HUES64 (cell line): Measurements from ENCODE around the gene MRPL33. TPM values are rescaled to one million over a fixed set of nuclear protein-coding genes. Genes with fewer than 3 reads are reported as not detected.
A peak's percentile ranks its signal among the peaks of the same experiment; 100 is the strongest.

ENCODE experiments used
- H3K27ac ChIP-seq: 2 replicates; pipeline ENCODE4 v1.7.0; 2013; ENCODE audit warnings: low read depth, low read length, inconsistent platforms
- H3K27me3 ChIP-seq: 2 replicates; pipeline ENCODE4 v1.6.1; 2013; ENCODE audit warnings: mild to moderate bottlenecking, low read length; ENCODE audit not compliant: insufficient read depth
- H3K36me3 ChIP-seq: 2 replicates; pipeline ENCODE4 v1.6.1; 2013; ENCODE audit warnings: mild to moderate bottlenecking, low read length; ENCODE audit not compliant: insufficient read depth
- H3K4me1 ChIP-seq: 2 replicates; pipeline ENCODE4 v1.6.1; 2013; ENCODE audit warnings: mild to moderate bottlenecking, low read length, moderate library complexity; ENCODE audit not compliant: insufficient read depth
- H3K4me3 ChIP-seq: 2 replicates; pipeline ENCODE4 v1.5.1; 2013; ENCODE audit warnings: mild to moderate bottlenecking, low read length, moderate library complexity
- H3K9ac ChIP-seq: 2 replicates; pipeline ENCODE4 v1.6.1; 2013; ENCODE audit warnings: mild to moderate bottlenecking, low read depth, low read length
- H3K9me3 ChIP-seq: 2 replicates; pipeline ENCODE4 v1.6.1; 2013; ENCODE audit warnings: low read depth, low read length; ENCODE audit not compliant: insufficient read depth
- WGBS: fragments of 150-250, 120-280 bp; methylation state at CpG from one replicate; pipeline ENCODE4 v1.1.7; 2013; ENCODE audit warnings: missing lambda C conversion rate; 5-methylcytosine and 5-hydroxymethylcytosine counted together
- polyA plus RNA-seq, 2 experiments: library from polyadenylated mRNA; stranded (reverse); fragments of 50-300 nt; gene quantifications; one replicate each; pipeline ENCODE4 v1.2.3, GENCODE V29; 2013

Gene MRPL33
- 82.4 TPM for polyA plus RNA-seq (2013, experiment 1 of 2)
- polyA plus RNA-seq (2013, experiment 2 of 2), result 101 TPM

GRCh38 chr2:27771548-27772335 lies at the start of gene MRPL33:
Gene MRPL33, plus strand, starts transcription at chr2:27771719. Its CDS starts 59 bp downstream, at chr2:27771778.
- H3K27me3 ChIP-seq, result no peaks in the 10 kb centered on the region
- H3K36me3 ChIP-seq, result peaks cover 23% of the 10 kb centered on the region
- H3K4me1 ChIP-seq, result peaks cover 9% of the 10 kb centered on the region; the same call in 1 of the 2 replicates
- H3K9me3 ChIP-seq, result no peaks in the 10 kb centered on the region
- peak within 1 kb of the TSS; percentile 87 for H3K9ac ChIP-seq
- peak within 1 kb of the TSS; percentile 89 for H3K27ac ChIP-seq
- WGBS, result 1% methylated on average over 48 of the region's 48 CpGs
- H3K4me3 ChIP-seq, result peak within 1 kb of the TSS; percentile 83

GRCh38 chr2:27721884-27722485 lies 49.5 kb upstream of the MRPL33 start:
- H3K9ac ChIP-seq, result no peak overlapping the region
- WGBS, result 80% methylated on average over 2 of the region's 2 CpGs

GRCh38 chr2:27723372-27724144 lies 48.0 kb upstream of the MRPL33 start:
- H3K27ac ChIP-seq, result peak overlapping the region; percentile 32; the same call in 1 of the 2 replicates
- H3K36me3 ChIP-seq, result no peaks in the 10 kb centered on the region
- H3K27me3 ChIP-seq, result no peaks in the 10 kb centered on the region
- H3K9ac ChIP-seq, result no peak overlapping the region
- no peaks in the 10 kb centered on the region for H3K9me3 ChIP-seq
- 40% methylated on average over 11 of the region's 11 CpGs for WGBS
- peaks cover 23% of the 10 kb centered on the region for H3K4me1 ChIP-seq
- no peak overlapping the region for H3K4me3 ChIP-seq

More at GRCh38 chr2:27721884-27722485, 49.5 kb upstream of the MRPL33 start:
- Histone ChIP-seq H3K36me3 (no peaks in the 10 kb centered on the region), H3K4me1 (peaks cover 26% of the 10 kb centered on the region), H3K27ac (no peak overlapping the region), H3K4me3 (no peak overlapping the region), H3K27me3 (no peaks in the 10 kb centered on the region; the same call in 1 of the 2 replicates), H3K9me3 (no peaks in the 10 kb centered on the region)

GRCh38 chr2:27724191-27724590 lies 47.3 kb upstream of the MRPL33 start:
- 64% methylated on average over 3 of the region's 3 CpGs for WGBS
- Histone ChIP-seq H3K36me3 (no peaks in the 10 kb centered on the region), H3K9me3 (no peaks in the 10 kb centered on the region), H3K9ac (no peak overlapping the region), H3K27me3 (no peaks in the 10 kb centered on the region), H3K4me1 (peaks cover 23% of the 10 kb centered on the region), H3K27ac (peak overlapping the region; percentile 32; the same call in 1 of the 2 replicates), H3K4me3 (no peak overlapping the region)

GRCh38 chr2:27724905-27725701 lies 46.4 kb upstream of the MRPL33 start:
- H3K36me3 ChIP-seq, result no peaks in the 10 kb centered on the region
- 66% methylated on average over 5 of the region's 5 CpGs for WGBS
- peaks cover 23% of the 10 kb centered on the region for H3K4me1 ChIP-seq
- H3K27ac ChIP-seq, result peak overlapping the region; percentile 0; the same call in 1 of the 2 replicates
- H3K9ac ChIP-seq, result no peak overlapping the region
- H3K27me3 ChIP-seq, result no peaks in the 10 kb centered on the region
- H3K9me3 ChIP-seq, result no peaks in the 10 kb centered on the region
- no peak overlapping the region for H3K4me3 ChIP-seq

GRCh38 chr2:27727257-27727656 lies 44.3 kb upstream of the MRPL33 start:
- Histone ChIP-seq H3K27me3 (no peaks in the 10 kb centered on the region), H3K9ac (no peak overlapping the region), H3K27ac (no peak overlapping the region), H3K36me3 (no peaks in the 10 kb centered on the region), H3K9me3 (no peaks in the 10 kb centered on the region), H3K4me1 (peaks cover 23% of the 10 kb centered on the region), H3K4me3 (no peak overlapping the region)
- WGBS, result 94% methylated on average over 7 of the region's 9 CpGs

GRCh38 chr2:27728081-27728858 lies 43.2 kb upstream of the MRPL33 start:
- Histone ChIP-seq H3K27me3 (no peaks in the 10 kb centered on the region), H3K27ac (no peak overlapping the region), H3K9ac (no peak overlapping the region)

GRCh38 chr2:27729198-27729597 lies 42.3 kb upstream of the MRPL33 start:
- Histone ChIP-seq H3K36me3 (no peaks in the 10 kb centered on the region), H3K9ac (no peak overlapping the region)

More at GRCh38 chr2:27728081-27728858, 43.2 kb upstream of the MRPL33 start:
- no peak overlapping the region for H3K4me3 ChIP-seq
- WGBS, result 89% methylated on average over 5 of the region's 5 CpGs
- H3K4me1 ChIP-seq, result peaks cover 23% of the 10 kb centered on the region
- H3K36me3 ChIP-seq, result no peaks in the 10 kb centered on the region
- H3K9me3 ChIP-seq, result no peaks in the 10 kb centered on the region

GRCh38 chr2:27729614-27730013 lies 41.9 kb upstream of the MRPL33 start:
- H3K4me3 ChIP-seq, result no peak overlapping the region
- H3K27ac ChIP-seq, result no peak overlapping the region
- no peaks in the 10 kb centered on the region for H3K36me3 ChIP-seq
- H3K27me3 ChIP-seq, result no peaks in the 10 kb centered on the region
- no peak overlapping the region for H3K9ac ChIP-seq
- H3K4me1 ChIP-seq, result peaks cover 10% of the 10 kb centered on the region
- 96% methylated on average over 4 of the region's 4 CpGs for WGBS
- no peaks in the 10 kb centered on the region for H3K9me3 ChIP-seq

More at GRCh38 chr2:27729198-27729597, 42.3 kb upstream of the MRPL33 start:
- Histone ChIP-seq H3K27me3 (no peaks in the 10 kb centered on the region), H3K27ac (no peak overlapping the region), H3K4me3 (no peak overlapping the region), H3K9me3 (no peaks in the 10 kb centered on the region), H3K4me1 (peaks cover 14% of the 10 kb centered on the region)
- WGBS, result 83% methylated on average over 4 of the region's 4 CpGs

GRCh38 chr2:27730261-27730662 lies 41.3 kb upstream of the MRPL33 start:
- 89% methylated on average over 3 of the region's 3 CpGs for WGBS
- no peak overlapping the region for H3K27ac ChIP-seq
- no peaks in the 10 kb centered on the region for H3K36me3 ChIP-seq
- H3K9ac ChIP-seq, result no peak overlapping the region
- H3K4me3 ChIP-seq, result no peak overlapping the region
- H3K4me1 ChIP-seq, result peaks cover 8% of the 10 kb centered on the region; the same call in 1 of the 2 replicates
- no peaks in the 10 kb centered on the region for H3K27me3 ChIP-seq
- H3K9me3 ChIP-seq, result no peaks in the 10 kb centered on the region
